GM12874 (cell line): ENCODE results near the gene INKA2.

Source experiments
- TF ChIP-seq, protein P1 (sequence below): IDR thresholded peaks from 2 replicates; pipeline ENCODE4 v1.5.1; 2011; ENCODE audit warnings: low read depth, mild to moderate bottlenecking, control low read depth, low read length, moderate library complexity; ENCODE audit not compliant: insufficient read depth

Gene INKA2

DNA sequence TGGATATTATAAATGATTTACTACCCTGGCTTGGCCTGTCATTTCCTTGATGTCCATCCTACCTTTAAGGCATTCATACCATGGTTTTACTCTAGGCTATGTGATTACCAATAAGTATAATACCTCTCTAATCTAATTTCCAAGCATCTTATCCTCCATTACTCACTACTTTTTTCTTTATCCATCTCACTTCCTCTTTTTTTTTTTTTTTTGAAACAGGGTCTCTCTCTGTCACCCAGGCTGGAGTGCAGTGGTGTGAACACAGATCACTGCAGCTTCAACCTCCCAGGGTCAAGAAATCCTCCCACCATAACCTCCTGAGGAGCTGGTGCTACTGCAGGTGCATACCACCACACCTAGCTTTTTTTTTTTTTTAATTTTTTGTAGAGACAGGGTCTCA is 39.9 kb downstream of the INKA2 start:
- TF ChIP-seq, protein P1, sequence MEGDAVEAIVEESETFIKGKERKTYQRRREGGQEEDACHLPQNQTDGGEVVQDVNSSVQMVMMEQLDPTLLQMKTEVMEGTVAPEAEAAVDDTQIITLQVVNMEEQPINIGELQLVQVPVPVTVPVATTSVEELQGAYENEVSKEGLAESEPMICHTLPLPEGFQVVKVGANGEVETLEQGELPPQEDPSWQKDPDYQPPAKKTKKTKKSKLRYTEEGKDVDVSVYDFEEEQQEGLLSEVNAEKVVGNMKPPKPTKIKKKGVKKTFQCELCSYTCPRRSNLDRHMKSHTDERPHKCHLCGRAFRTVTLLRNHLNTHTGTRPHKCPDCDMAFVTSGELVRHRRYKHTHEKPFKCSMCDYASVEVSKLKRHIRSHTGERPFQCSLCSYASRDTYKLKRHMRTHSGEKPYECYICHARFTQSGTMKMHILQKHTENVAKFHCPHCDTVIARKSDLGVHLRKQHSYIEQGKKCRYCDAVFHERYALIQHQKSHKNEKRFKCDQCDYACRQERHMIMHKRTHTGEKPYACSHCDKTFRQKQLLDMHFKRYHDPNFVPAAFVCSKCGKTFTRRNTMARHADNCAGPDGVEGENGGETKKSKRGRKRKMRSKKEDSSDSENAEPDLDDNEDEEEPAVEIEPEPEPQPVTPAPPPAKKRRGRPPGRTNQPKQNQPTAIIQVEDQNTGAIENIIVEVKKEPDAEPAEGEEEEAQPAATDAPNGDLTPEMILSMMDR: no peak

- TF ChIP-seq, protein P1: no peak
Measured at GRCh38 chr1:111696330-111696729, 42.9 kb downstream of the INKA2 start.

DNA sequence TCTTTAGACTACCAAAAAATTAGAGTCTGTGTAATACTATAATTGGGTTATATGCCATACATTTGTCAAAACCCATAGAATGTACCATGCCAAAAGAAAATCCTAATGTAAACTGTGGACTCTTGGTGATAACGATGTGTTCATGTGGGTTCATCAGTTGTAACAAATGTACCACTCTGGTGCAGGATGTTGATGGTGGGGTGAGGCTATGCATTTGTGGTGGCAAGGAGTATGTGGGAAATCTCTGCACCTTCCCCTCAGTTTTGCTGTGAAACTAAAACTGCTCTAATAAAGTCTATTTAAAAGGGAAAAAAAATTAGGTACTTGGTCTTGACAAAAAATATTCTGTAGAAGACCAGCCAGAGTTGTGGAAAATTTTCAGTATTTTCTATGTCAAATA is 43.4 kb downstream of the INKA2 start:
- TF ChIP-seq, protein P1: no peak

DNA sequence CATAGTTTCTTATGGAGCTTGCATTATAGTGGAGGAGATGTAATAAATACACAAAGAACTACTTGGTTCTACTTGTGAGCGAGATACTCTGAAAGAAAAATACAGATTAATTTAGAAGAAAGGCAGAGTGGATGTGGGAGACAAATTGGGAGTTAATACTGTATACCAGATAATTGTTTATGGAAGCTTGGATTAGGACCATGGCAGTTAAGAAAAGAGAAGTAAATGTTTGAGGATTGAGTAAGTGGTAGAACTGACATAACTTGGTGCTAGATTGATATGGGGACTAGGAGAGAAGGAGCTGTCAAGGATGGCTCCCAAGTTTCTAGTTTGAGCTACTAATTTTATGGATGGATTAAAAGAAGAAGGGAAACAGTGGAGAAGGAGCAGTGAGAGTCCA is 47.3 kb downstream of the INKA2 start:
- TF ChIP-seq, protein P1: no peak

- TF ChIP-seq, protein P1: no peak
Measured at GRCh38 chr1:111690306-111690617, 48.9 kb downstream of the INKA2 start.
